Calu3 (cell line): Measurements from ENCODE around the gene CDSN. TPM values are rescaled to one million over a fixed set of nuclear protein-coding genes. Genes with fewer than 3 reads are reported as not detected.

Source experiments
- total RNA-seq: library from RNA; stranded (reverse); gene quantifications from 2 replicates; pipeline ENCODE4 v1.2.3, GENCODE V29; 2022

CDSN gene
- total RNA-seq, 1 experiment from 2014 or later, result 0.35 TPM

Other genes with a start within 250 kb of the CDSN start
- 489 and 580 TPM in 2 replicates for gene DDR1, start 235.9 kb downstream of the CDSN start, total RNA-seq
- 70.5 and 80.0 TPM in 2 replicates for gene GTF2H4, start 212.2 kb downstream of the CDSN start, total RNA-seq
- 33.0 and 34.2 TPM in 2 replicates for gene VARS2, start 206.2 kb downstream of the CDSN start, total RNA-seq
- 184 and 246 TPM in 2 replicates for gene SFTA2, start 188.3 kb downstream of the CDSN start, total RNA-seq
- 0.07 and 0.15 TPM in 2 replicates for gene MUCL3, start 179.5 kb downstream of the CDSN start, total RNA-seq
- gene MUC21, start 136.7 kb downstream of the CDSN start, total RNA-seq, result not detected in 2 replicates
- not detected in 2 replicates for gene MUC22, start 110.0 kb downstream of the CDSN start, total RNA-seq
- not detected in 2 replicates for gene C6orf15, start 7.9 kb downstream of the CDSN start, total RNA-seq
- 9.4 and 11.0 TPM in 2 replicates for gene PSORS1C1, start 5.6 kb downstream of the CDSN start, total RNA-seq
- gene PSORS1C2, start 18.6 kb upstream of the CDSN start, total RNA-seq, result not detected in 2 replicates
- gene CCHCR1, start 37.4 kb upstream of the CDSN start, total RNA-seq, result 95.2 and 105 TPM in 2 replicates
- 43.2 and 49.5 TPM in 2 replicates for gene TCF19, start 38.1 kb upstream of the CDSN start, total RNA-seq
- 25.7 and 32.7 TPM in 2 replicates for gene POU5F1, start 50.2 kb upstream of the CDSN start, total RNA-seq
- 652 and 1,216 TPM in 2 replicates for gene HLA-C, start 151.6 kb upstream of the CDSN start, total RNA-seq
- 1,078 and 2,594 TPM in 2 replicates for gene HLA-B, start 236.7 kb upstream of the CDSN start, total RNA-seq